Renal cortical epithelial cell (primary cell): Measurements from ENCODE around the gene RAPSN. TPM values are rescaled to one million over a fixed set of nuclear protein-coding genes. Genes with fewer than 3 reads are reported as not detected.

ENCODE experiments used
- DNase-seq: peaks from one replicate; pipeline ENCODE4 v3.0.0-alpha.2; 2011; ENCODE audit warnings: low read depth
- total RNA-seq: library from RNA; depleted of rRNA; stranded (reverse); fragments of >200 nt; gene quantifications from 2 replicates; pipeline ENCODE4 v1.2.3, GENCODE V29; 2014

RAPSN gene
- total RNA-seq, 1 donor from 2014 or later, result 0.10 TPM

- DNase-seq, result no peak
Observed at GRCh38 chr11:47466201-47466600, 17.3 kb upstream of the RAPSN start.

DNA sequence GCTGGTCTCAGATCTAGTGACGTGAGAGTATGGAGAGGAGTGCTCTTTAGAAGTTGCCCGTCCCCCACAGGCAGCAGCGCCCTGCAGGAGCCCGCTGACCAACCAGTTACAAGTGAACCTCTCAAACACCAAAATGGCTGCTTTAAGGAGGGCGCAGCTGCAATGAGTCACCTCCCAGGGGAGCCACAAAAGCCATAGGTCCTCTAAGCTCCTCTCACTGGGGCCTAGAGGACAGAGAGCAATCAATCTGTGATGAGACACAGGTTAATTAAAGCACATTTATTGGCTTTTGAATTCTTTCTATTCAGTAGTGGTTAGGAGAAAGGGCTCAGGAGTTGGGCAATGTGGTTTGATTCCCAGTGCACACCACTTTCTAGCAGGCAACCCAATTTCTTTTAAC is 15.5 kb upstream of the RAPSN start:
- DNase-seq, result no peak

DNA sequence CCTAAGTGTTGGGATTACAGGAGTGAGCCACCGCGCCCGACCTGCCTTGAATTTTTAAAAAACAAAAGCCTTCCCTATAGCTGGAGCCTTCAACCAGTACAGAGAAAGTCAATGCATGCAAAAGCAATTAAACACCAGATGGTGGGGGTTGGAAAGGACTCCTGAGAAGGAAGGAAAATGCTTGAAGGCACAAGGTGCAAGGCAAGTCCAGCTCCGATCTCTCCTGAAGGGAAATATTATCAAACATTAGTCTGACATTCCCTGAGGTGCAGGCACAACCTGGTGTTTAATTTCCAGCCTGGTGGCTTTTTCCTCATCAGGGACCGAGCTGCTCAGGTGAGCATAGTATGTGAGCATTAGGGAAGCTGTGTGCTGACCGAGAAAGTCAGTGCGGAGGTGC is 12.9 kb upstream of the RAPSN start:
- no peak for DNase-seq

DNA sequence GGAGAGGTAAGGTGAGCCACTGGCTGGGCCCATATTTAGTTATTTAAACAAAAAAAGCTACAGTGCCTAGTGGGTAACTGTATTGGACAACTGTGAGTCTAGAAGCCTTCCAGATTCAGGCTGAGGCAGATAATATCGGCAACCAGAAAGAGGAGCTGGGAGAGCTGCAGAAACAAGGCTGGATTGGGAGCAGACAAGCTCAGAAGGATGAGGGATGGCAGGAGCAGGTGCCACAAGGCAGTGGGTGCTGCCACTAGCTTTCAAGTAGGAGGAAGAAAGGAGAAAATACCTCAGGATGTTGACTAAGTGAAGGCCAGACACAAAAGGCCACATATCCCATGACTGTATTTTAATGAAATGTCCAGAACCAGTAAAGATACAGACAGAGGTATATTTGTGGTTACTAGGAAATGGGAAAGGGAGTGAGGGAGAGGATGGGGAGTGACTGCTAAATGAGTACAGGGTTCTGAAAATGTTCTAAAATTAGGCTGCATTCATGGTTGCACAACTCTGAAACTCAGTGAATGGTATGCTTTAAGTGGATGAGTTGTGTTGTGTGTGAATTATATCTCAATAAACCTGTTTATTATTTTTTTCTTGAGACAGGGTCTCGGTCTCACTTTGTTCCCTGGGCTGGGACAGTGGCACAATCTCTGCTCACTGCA is 11.8 kb upstream of the RAPSN start:
- no peak for DNase-seq

- DNase-seq, result peak; percentile 86
Observed at GRCh38 chr11:47454258-47454671, 5.3 kb upstream of the RAPSN start.

DNA sequence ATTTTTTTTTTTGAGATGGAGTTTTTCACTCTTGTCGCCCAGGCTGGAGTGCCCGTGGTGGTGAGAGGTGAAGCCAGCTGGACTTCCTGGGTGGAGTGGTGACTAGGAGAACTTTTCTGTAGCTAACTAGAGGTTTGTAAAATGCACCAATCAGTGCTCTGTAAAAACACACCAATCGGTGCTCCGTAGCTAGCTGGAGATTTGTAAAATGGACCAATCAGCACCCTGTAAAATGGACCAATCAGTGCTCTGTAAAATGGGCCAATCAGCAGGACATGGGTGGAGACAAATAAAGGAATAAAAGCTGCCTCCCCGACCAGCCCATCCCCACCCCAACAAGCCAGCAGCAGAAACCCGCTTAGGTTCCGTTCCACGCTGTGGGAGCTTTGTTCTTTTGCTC is 4.4 kb upstream of the RAPSN start:
- no peak for DNase-seq

DNA sequence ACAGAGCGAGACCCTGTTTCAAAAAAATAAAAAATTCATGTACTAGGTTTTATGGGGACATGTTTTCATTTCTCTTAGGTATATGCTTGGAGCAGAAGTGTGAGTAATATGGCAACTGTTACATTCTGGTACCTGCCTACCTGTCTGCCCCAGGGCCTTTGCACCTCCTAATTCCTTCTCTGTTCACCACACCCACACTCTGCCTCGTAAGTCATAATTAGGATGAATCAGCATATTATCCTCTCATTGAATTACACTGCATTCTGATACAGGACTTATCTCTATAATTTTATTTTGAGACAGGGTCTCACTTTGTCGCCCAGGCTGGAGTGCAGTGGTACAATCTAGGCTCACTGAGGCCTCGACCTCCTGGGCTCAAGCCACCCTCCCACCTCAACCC is 3.1 kb upstream of the RAPSN start:
- DNase-seq, result no peak

DNA sequence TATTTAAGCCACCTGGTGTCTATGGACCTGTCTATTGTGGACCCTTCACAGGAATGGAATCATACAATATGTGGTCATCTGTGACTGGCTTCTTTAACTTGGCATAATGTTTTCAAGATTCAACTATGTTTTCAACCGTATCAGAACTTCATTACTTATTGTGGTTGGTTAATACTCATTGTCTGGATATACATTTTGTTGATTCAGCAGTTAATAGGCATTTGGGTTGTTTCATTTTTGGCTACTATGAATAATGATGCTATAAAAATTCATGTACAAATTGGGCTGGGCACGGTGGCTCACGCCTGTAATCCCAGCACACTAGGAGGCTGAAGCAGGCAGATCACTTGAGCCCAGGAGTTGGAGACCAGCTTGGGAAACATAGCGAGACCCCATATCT is 2.5 kb upstream of the RAPSN start:
- no peak for DNase-seq

DNA sequence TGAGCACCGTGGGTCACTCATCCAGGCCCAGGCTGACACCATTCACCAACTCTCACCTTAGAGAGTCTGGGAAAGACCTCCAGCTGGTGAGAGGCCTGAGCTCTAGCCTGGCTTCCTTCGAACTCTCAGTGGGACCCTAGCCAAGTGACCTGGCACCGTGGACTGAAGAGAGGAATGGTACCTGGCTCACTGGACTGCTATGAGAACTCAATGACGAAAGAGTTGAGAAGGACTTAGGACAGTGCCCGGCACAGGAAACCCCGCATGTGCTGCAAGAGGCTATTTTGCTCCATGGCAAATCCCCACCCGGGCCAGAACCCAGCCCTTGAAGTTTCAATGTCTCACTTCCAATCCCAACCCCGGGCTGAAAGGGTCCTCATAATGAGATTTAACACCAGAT is 605 bp upstream of the RAPSN start:
- DNase-seq, result no peak

GRCh38 chr11:47447906-47448305 is 1.0 kb downstream of the RAPSN start:
- no peak for DNase-seq

DNA sequence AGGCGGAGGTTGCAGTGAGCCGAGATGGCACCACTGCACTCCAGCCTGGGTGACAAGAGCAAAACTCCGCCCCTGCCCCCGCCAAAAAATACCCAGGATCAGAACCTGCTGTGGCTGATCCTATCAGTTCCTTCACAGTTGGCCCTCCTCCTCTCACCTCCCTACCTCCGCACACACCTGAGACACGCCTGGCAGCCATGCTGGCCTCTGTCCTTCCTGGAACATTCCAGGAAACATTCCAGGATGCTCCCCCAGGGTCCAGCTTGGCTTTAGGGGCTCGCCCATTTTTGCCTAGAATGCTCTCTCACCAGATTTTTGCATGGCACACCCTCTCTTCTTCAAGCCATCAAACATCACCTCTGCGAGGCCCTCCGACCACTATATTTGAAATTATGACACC is 2.1 kb downstream of the RAPSN start:
- DNase-seq, result no peak

DNA sequence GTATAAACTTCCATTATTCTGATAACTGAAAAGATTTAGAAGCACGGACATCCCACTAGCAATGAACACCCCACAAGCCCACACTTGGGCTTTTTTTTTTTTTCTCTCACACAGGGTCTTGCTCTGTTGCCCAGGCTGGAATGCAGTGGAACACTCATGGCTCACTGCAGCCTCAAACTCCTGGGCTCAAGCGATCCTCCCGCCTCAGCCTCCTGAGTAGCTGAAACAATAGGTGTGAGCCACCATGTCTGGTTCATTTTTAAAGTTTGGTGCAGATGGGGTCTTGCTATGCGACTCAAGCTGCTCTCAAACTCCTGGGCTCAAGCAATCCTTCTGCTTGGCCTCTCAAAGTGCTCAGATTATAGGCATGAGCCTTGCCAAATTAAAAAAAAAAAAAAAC is 3.1 kb downstream of the RAPSN start:
- DNase-seq, result no peak

GRCh38 chr11:47443817-47444216 is 5.1 kb downstream of the RAPSN start:
- no peak for DNase-seq

- DNase-seq, result no peak
Observed at GRCh38 chr11:47443028-47443700, 5.8 kb downstream of the RAPSN start.

DNA sequence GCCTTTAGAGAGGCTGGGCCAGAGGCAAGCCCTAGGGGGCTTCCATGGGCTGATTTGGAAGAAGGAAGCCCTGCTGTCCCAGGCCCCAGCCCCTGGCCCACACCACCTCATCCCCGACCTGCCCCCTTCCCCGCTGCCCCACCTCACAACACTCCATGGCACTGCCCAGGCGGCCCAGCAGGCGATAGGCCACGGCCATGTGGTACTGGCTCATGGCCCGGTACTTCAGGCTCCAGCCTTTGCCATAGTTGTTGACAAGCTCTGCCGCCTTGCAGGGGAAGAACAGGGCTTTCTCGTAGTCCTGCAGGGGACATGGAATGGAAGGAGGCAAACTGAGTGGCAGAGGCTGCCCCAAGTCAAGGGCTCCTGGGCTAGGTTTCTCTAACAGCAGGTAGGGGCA is 6.4 kb downstream of the RAPSN start:
- no peak for DNase-seq

DNA sequence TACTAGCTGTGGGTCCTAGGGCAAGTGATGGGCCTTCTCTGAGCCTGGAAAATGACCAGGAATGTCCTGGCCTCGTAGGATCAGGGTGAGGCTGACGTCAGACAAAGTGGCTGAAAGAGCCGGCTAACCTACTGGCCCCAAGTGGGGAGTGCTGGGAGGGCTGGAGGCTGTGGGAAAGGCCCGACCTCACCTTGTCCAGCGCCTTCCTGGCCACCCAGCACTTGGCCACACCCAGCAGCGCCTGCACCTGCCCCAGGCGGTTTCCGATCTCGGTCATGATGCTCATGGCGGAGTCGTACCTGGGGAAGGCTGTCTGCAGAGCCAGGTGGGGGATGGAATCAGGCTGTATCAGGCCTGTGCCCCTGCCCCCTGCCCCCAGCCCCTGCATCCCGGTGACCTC is 7.5 kb downstream of the RAPSN start:
- no peak for DNase-seq

- no peak for DNase-seq
Observed at GRCh38 chr11:47440054-47440476, 8.9 kb downstream of the RAPSN start.

DNA sequence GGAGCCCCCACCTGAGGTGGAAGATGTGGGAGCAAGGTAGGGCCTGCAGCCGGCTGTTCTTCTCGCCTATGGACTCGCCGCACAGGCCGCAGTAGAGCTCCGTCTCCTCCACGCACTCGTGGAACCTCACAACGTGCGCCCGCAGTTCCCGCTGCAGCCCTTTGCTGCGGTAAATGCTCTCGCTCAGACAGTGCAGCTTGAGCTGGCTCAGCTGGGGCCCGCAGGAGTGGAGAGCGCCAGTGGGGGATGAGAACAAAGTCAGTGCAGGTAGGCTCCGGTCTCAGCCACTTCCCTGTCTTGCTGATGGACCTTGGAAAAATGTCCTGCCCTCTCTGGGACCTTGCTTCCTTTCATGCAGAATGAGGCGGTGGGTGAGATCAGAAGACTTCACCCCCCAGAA is 10.2 kb downstream of the RAPSN start:
- no peak for DNase-seq

DNA sequence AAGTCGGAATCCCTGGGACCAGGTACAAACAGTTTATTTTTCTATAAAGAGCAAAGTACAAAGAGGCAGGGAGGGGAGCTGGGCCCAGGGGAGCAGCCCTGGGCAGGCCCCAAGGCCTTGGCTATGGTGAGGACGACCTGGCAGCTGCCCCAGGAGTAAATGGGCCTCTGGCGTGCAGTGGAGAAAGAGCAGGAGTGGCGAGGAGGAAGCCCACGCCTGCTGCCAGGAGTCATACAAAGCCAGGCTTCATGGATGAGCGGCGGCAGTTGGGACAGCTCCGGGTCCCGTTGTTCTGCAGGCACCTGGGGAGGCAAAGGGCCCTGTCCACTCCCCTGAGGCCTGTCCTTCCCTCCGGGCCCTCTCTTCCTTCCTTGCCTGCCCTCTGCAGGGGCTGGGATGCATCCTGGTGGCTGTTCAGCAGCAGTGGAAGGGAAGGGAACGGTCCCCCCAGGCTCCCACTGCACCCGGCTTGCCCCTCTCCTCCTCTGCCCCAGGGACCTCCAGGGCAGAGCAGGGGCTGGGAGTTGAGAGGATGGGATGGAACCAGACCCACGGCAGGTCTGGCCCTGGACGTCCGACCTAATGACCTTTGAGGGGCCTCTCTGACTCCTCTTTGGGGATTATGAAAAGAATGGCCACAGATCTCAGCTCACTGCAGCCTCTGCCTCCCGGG is 11.1 kb downstream of the RAPSN start:
- DNase-seq, result no peak

- no peak for DNase-seq
Observed at GRCh38 chr11:47437218-47437745, 11.7 kb downstream of the RAPSN start.

DNA sequence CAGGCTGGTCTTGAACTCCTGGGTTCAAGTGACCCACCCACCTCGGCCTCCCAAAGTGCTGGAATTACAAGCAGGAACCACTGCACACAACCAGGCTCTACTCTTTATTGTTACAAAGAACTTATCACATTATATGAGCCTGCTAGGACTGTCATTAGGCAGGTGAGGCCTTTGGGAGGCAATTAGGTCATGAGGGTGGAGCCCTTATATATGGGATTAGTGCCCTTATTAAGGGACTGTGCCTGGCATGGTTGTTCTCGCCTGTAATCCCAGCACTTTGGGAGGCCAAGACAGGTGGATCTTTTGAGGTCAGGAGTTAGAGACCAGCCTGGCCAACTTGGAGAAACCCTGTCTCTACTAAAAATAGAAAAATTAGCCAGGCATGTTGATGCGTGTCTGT is 12.2 kb downstream of the RAPSN start:
- no peak for DNase-seq

DNA sequence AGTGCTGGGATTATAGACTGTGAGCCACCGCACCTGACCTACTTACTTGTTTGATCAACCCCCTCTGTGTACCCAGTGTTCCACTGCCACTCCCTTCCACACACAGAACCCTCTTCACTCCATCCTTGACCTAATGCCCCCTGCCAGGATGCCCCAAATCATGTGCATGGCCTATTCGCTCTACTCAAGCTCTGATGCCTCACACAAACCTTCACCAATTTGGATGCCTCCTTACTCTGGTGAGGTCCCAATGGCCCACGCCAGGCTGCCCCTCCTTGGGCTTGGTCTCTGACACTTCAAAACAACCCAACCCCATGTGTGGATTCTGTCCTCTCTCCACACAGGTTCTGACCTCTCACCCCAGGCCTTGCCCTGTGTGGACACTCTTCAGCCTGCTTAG is 13.2 kb downstream of the RAPSN start:
- no peak for DNase-seq
